Measurements from ENCODE around the gene GBX1. TPM values are rescaled to one million over a fixed set of nuclear protein-coding genes. Genes with fewer than 3 reads are reported as not detected.

GBX1 gene
- total RNA-seq, 3 donors from 2014 or later, result not detected

GRCh38 chr7:151113344-151114150 is 53.9 kb downstream of the GBX1 start:
- TF ChIP-seq POLR2A (IDR thresholded peaks at IDR 0.05) (no peak), CTCF (IDR thresholded peaks at IDR 0.05) (peak in 1 of 3 donors; percentile 28), POLR2AphosphoS5 (IDR thresholded peaks at IDR 0.05) (no peak)
- no peaks in the 10 kb centered on the region for H3K27me3 ChIP-seq
- DNase-seq (ENCODE audit: low spot score in 2 of 2), result peak in 1 of 2 donors; percentile 81
- peaks cover 4% of the 10 kb centered on the region for H3K36me3 ChIP-seq
- intact Hi-C loops (cut with DNase I; ENCODE audit: low total_unique reads), result loop anchor here (10.0 kb wide), 1 partner anchor 99 kb away; no protein-coding TSS in a partner anchor
- H3K4me3 ChIP-seq, result peak overlapping the region in 2 of 3 donors; percentile 51 to 69
- peak overlapping the region; percentile 63 to 85 for H3K27ac ChIP-seq
- H3K4me1 ChIP-seq, result peaks cover 0 to 9% of the 10 kb centered on the region in 2 donors
- no peaks in the 10 kb centered on the region for H3K9me3 ChIP-seq

- no peak overlapping the region for H3K27ac ChIP-seq
- no peaks in the 10 kb centered on the region for H3K36me3 ChIP-seq
- TF ChIP-seq CTCF (IDR thresholded peaks at IDR 0.05), result peak; percentile 82 to 90 (median 89)
- TF ChIP-seq POLR2A (IDR thresholded peaks at IDR 0.05), result no peak
- peak in 2 of 3 donors; percentile 31 to 34 for TF ChIP-seq POLR2AphosphoS5 (IDR thresholded peaks at IDR 0.05)
- H3K27me3 ChIP-seq, result no peaks in the 10 kb centered on the region
- H3K4me3 ChIP-seq, result peak overlapping the region in 1 of 3 donors; percentile 5
- peak; percentile 70 to 83 for DNase-seq (ENCODE audit: low spot score in 2 of 2)
- intact Hi-C loops (cut with DNase I; ENCODE audit: low total_unique reads), result loop anchor here (10.0 kb wide), 1 partner anchor 96 kb away; no protein-coding TSS in a partner anchor
- no peaks in the 10 kb centered on the region for H3K9me3 ChIP-seq
- H3K4me1 ChIP-seq, result peaks cover 0 to 9% of the 10 kb centered on the region in 2 donors
Observed at GRCh38 chr7:151110941-151111645, 56.4 kb downstream of the GBX1 start.

- no peaks in the 10 kb centered on the region for H3K36me3 ChIP-seq
- H3K9me3 ChIP-seq, result no peaks in the 10 kb centered on the region
- DNase-seq (ENCODE audit: low spot score in 2 of 2), result no peak
- no peak for TF ChIP-seq POLR2A (IDR thresholded peaks at IDR 0.05)
- no peak for TF ChIP-seq POLR2AphosphoS5 (IDR thresholded peaks at IDR 0.05)
- TF ChIP-seq CTCF (IDR thresholded peaks at IDR 0.05), result no peak
- no peaks in the 10 kb centered on the region for H3K27me3 ChIP-seq
- intact Hi-C loops (cut with DNase I; ENCODE audit: low total_unique reads), result loop anchor here (10.0 kb wide), 1 partner anchor 96 kb away; no protein-coding TSS in a partner anchor
- H3K4me3 ChIP-seq, result no peak overlapping the region
- peak overlapping the region in 1 of 2 donors; percentile 55 for H3K27ac ChIP-seq
- H3K4me1 ChIP-seq, result peaks cover 0 to 9% of the 10 kb centered on the region in 2 donors
Observed at GRCh38 chr7:151110236-151110940, 57.1 kb downstream of the GBX1 start.

GRCh38 chr7:151109094-151110048 is 58.1 kb downstream of the GBX1 start:
- no peak for DNase-seq (ENCODE audit: low spot score in 2 of 2)
- H3K4me1 ChIP-seq, result peaks cover 0 to 7% of the 10 kb centered on the region in 2 donors
- TF ChIP-seq POLR2A (IDR thresholded peaks at IDR 0.05), result no peak
- TF ChIP-seq CTCF (IDR thresholded peaks at IDR 0.05), result no peak
- TF ChIP-seq POLR2AphosphoS5 (IDR thresholded peaks at IDR 0.05), result no peak
- no peaks in the 10 kb centered on the region for H3K27me3 ChIP-seq
- no peaks in the 10 kb centered on the region for H3K36me3 ChIP-seq
- H3K4me3 ChIP-seq, result no peak overlapping the region
- intact Hi-C loops (cut with DNase I; ENCODE audit: low total_unique reads), result loop anchor here (10.0 kb wide), 1 partner anchor 95 kb away; no protein-coding TSS in a partner anchor
- peak overlapping the region in 1 of 2 donors; percentile 55 for H3K27ac ChIP-seq
- no peaks in the 10 kb centered on the region for H3K9me3 ChIP-seq

All from breast epithelium (tissue), 4 donors.